GM19463 (cell line): ENCODE measurements around the gene ANKRD9.
"Not testable (repeated sequence)": the region's sequence is repeated elsewhere in the genome, so short reads cannot be mapped to it uniquely, and the experiment has no call there.

Experiments
- ATAC-seq: cut with Tn5 transposase; IDR thresholded peaks from one replicate; pipeline ENCODE4 v1.9.1; 2021; ENCODE audit warnings: mild to moderate bottlenecking, moderate library complexity; ENCODE audit not compliant: unreplicated experiment

ANKRD9 gene

GRCh38 chr14:102538602-102539543, 29.3 kb upstream of the ANKRD9 start:
- ATAC-seq, result no peak

- no peak for ATAC-seq
Measured at GRCh38 chr14:102537981-102538601, 28.5 kb upstream of the ANKRD9 start.

GRCh38 chr14:102532204-102532658, 22.7 kb upstream of the ANKRD9 start:
- no peak for ATAC-seq

- ATAC-seq, result no peak
Measured at GRCh38 chr14:102530828-102531478, 21.4 kb upstream of the ANKRD9 start.

- ATAC-seq, result no peak
Measured at GRCh38 chr14:102528431-102529170, 19.0 kb upstream of the ANKRD9 start.

- ATAC-seq, result no peak
Measured at GRCh38 chr14:102525929-102526497, 16.4 kb upstream of the ANKRD9 start.

- no peak for ATAC-seq
Measured at GRCh38 chr14:102525219-102525928, 15.8 kb upstream of the ANKRD9 start.

- ATAC-seq, result peak; percentile 96
Measured at GRCh38 chr14:102524451-102525218, 15.1 kb upstream of the ANKRD9 start.

- ATAC-seq, result no peak
Measured at GRCh38 chr14:102523569-102524450, 14.2 kb upstream of the ANKRD9 start.

- no peak for ATAC-seq
Measured at GRCh38 chr14:102523200-102523568, 13.6 kb upstream of the ANKRD9 start.

- ATAC-seq, result not testable (repeated sequence)
Measured at GRCh38 chr14:102519709-102520108, 10.1 kb upstream of the ANKRD9 start.

GRCh38 chr14:102518063-102518648, 8.6 kb upstream of the ANKRD9 start:
- ATAC-seq, result no peak

GRCh38 chr14:102517392-102518062, 8.0 kb upstream of the ANKRD9 start:
- ATAC-seq, result no peak

- peak; percentile 75 for ATAC-seq
Measured at GRCh38 chr14:102516531-102517391, 7.2 kb upstream of the ANKRD9 start.

GRCh38 chr14:102514987-102515733, 5.6 kb upstream of the ANKRD9 start:
- ATAC-seq, result no peak
